ENCODE data around the gene TPRG1L.

Gene TPRG1L

DNA sequence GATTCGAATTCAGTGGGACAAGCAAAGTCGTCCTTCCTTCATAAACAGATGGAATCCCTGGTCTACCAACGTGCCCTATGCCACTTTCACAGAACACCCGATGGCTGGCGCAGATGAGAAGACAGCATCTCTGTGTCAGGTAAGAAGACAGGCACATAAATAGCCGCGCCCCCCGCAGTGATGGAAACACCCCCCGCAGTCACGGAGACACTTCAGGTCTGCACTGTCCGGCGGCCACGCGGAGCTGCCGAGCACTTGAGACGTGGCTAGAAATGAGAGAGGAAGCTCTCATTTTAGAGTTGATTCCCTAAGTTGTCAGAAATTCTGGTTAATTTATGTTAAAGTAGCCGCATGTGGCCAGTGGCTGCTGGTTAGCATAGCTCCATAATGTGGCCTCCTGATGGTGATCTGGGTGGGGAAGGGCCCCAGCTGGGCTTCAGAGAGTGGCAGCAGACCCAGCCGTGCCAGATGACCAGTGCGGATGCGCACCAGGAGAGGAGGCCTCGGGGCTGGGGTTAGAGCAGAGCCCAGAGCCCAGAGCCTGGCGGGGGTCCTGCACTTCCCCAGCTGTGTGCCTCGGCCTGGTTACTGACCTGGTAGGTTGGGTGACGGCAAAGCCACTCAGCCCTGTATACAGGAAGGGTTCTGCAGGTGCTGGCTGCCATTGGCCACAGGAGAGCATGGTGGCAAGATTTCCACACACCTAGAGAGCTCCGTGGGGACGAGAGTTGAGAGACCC is 2.9 kb downstream of the TPRG1L start:
- in situ Hi-C loops (cut with MboI; ENCODE audit: low sequenced_read_pairs) = no loop called here

DNA sequence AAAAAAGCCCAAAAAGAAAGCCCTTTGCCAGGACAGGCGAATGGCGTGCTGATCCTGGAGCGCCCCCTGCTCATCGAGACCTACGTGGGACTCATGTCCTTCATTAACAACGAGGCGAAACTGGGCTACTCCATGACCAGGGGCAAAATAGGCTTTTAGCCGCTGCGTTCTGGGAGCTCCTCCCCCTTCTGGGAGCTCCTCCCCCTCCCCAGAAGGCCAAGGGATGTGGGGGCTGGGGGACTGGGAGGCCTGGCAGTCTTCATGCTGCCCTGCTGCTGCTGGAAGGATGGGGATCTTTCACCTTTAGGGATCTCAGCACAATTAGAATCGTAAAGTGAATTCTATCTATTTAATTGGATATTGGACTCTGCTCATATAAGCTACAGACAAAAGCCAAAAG is 3.6 kb downstream of the TPRG1L start:
- in situ Hi-C loops (cut with MboI; ENCODE audit: low sequenced_read_pairs) = no loop called here

DNA sequence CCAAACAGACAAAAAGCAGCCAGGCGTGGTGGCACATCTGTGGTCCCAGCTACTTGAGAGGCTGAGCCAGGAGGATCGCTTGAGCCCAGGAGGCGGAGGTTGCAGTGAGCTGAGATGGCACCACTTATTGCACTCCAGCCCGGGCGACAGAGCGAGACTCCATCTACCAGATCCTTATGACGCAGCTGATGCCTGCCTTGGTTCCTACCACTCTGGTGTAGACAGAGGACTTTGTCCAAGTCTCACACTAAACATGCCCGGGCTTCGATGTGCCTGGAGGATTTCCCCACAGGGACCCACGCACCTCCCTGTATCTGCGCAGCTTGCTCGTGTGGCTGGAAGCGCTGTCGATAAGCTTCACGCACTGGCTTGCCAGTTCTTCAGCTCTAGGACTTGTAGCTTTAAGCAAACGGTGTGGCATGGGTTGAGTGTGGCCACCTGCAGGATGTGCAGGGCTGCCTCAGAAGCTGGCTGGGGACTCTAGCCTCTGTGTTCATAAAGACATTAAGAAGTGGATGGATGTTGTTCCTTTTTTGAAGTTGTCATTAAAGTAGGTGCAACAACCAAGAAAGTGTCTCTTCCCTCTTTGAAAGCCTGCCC is 4.8 kb downstream of the TPRG1L start:
- in situ Hi-C loops (cut with MboI; ENCODE audit: low sequenced_read_pairs) = no loop called here

DNA sequence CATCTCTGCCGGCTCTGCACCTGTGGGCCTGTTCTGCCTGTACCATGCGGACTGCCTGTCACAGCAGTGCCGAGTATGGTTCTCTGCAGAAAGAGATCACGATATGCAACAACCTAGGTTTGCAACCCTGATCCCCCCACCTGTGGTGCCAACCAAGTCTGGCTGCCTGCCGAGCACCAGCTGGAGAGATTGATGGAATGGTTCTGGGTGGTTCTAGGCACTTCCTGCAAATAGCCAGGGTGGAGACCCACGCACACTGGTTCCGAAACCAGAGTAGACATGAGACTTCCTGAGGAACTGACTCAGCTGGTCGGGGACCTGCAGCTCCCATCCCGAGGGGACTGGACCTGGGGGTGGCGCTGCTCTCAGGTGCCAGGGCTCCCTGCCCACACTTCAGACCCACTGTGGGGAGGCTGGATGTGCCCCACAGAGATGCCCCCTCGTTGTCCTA is 5.4 kb downstream of the TPRG1L start:
- in situ Hi-C loops (cut with MboI; ENCODE audit: low sequenced_read_pairs) = no loop called here

DNA sequence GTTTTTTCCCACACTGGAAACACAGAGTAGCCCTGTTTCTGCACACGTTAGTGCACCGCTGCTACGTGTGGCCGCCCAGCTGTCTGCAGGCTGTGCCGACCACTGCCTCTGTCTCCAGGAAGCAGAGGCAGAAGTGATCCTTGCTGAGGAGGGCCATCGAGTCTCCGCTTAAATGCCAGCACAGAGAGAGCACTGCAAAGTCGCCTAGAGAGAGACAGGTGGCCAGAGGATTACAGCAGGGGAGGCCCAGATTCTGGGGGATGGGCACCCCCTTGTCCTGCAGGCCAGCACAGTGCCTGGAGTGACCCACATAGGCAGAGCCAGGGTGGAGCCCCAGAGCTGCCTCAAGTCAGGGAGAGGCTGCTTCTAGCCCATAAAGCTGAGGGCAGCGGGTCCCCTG is 6.1 kb downstream of the TPRG1L start:
- in situ Hi-C loops (cut with MboI; ENCODE audit: low sequenced_read_pairs) = no loop called here

DNA sequence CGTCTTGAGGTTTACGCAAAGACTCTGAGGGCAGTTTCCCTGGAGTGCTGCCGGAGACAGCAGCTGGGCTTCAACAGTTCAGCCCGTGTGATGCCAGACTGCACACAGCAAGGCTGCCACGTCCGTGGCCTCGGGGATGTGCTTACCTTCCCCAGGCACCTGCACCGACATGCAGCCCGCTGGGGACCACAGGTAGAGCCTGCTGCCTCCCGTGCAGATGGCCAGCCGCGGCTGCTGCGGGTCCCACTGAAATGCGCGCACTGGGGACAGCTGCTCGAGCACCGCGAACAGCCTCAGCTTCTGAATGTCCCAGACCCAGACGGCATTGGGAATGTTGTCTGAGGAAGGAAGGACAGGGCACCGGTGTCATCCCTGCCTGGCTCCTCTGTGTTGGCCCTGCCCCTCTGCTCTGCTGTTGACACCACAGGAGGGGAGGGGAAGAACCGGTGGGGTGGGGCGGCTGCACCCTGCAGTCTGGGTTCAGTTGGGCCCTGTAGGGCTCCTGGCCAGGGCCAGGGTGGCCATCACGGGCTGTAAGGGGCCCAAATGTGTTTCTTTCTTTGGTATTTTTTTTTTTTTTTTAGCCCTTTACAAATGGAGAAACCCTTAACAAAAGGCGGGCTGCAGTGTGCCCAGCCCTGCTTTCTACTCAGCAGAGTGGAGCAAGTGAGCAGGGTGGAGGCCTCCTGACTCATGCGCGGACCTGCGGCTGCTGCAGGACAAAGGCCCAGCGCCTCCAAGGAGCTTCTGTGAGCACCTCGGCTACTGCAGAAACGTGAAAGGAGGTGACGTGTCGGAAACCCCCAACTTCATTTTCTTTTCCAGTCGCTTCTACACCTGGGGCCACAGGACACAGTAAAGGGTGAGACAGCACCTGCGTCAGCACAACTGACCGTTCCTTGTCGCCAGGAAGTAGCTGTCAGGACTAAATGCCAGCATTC is 6.8 kb downstream of the TPRG1L start:
- in situ Hi-C loops (cut with MboI; ENCODE audit: low sequenced_read_pairs) = no loop called here

DNA sequence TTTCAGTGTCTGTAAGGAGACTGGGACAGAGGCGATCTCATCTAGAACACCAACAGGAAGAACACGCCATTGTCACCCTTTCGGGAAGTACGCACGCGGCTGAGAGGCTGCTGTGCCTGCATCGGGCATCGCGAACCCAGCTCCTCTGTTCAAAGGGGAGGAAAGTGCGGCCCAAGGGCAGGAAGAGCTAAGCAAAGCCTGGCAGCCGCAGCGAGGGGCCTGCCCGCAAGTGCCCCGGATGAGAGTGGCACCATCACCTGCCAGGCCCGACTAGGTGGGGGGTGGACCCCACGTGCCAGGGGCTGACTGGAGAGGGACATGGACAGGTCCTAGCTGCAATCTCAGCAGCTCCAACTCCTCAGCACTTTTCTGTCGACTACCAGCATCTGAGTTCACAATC is 7.5 kb downstream of the TPRG1L start:
- in situ Hi-C loops (cut with MboI; ENCODE audit: low sequenced_read_pairs) = no loop called here

DNA sequence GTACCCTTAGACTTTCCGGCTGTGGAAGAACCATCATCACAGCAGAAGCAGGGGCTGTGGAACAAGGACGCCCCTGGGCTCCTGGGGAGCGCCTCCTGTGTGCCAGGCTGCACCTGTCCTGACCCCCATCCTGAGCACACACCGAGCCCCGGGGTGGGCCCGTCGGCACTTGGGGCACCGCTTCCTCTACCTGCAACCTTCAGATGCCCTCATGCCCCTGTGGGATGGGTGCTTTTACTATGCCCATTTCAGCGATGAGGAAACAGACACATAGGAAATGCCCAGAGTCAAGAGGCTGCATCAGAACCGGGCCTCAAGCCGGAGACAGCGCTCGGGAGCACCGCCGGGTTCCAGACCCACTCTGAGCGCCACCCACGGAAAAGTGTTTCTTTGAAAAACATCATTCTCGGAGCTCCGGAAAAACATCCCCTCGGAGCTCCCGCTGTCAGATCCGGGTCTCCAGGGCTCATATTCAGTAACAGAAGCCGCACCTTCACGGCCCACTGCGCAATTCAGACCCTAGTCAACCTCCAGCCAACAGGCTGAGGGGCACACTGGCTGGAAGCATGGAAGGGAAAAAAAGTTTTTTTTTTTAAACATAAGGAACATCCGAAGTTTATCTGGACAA is 8.0 kb downstream of the TPRG1L start:
- in situ Hi-C loops (cut with MboI; ENCODE audit: low sequenced_read_pairs) = no loop called here

DNA sequence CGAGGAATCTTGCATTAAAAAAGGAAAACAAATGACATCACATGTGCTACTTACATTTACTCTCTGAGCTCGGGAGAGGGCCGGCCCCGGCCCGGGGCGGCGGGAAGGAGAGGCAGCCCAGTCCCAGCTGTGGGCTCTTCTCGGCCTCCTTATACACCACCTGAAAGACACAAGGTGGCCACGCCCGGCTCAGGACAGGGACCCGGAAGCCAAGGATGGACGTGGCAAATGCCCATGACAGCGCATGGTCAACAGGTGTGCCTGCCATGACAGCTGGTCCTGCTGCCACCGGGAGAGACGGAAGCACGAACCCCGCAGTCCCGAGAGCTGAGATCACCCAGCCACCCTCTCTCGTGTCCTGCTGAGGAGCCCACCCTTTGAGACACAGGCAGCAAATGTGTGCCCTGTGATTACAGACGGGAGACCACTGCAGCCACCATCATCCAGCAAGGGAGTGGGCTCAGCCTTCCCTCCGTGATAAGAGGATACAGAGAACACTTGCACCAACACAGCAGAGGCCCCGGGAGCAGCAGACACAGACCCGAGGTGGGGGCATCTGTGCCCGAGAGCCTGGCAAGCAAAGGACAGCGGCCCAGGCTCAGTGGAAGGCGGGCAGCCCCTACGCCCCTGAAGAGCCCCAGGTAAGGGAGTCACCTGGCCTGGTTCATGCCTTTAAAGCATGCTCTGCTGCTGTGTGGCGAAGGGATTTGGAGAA is 8.7 kb downstream of the TPRG1L start:
- in situ Hi-C loops (cut with MboI; ENCODE audit: low sequenced_read_pairs) = no loop called here

DNA sequence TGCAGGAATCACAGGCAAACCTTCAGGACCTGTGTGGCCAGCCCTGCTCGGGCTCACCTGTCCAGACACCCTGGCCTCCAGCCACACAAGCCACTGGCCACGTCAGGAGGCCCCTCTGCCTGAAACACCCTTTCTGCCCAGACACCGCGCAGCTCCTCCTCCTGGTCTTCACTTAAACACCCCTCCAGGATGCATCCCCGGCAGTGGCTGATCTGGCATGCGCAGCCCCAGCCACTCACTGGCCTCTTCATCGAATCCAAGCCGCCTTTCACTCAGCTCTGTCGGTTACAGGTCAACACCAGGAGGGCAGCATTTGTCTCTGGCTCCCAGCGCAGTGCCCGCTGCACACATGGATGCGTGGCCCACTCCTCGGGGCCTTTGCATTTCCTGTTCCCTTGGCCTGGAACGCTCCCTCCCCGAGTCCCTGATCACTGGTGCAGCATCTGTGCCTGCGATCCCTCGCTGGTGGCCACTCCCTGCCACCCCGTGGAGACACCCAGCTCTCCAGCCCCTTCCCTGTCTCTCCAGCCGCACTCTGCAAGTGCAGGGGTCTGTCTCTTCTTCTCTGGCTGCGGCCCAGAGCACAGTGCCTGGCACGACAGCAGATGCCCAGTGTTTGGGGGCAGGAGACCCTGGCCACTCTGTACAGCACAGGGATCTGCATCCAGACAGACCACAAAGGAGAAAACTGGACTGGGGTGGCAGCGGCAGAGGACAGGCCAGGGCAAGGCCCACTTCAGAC is 9.4 kb downstream of the TPRG1L start:
- in situ Hi-C loops (cut with MboI; ENCODE audit: low sequenced_read_pairs) = no loop called here

DNA sequence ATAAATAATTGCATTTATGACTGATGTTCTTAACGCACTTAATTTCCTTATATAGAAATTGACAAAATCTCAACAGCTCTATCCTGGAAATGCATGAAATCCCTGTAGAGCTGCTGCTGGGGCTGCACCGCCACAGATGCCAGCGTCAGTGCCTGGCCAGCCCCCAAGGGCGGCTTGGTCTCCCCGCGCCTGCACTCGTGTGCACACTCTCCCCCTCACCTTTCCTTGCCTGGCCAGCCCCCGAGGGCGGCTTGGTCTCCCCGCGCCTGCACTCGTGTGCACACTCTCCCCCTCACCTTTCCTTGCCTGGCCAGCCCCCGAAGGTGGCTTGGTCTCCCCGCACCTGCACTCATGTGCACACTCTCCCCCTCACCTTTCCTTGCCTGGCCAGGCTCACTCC is 11.3 kb downstream of the TPRG1L start:
- in situ Hi-C loops (cut with MboI; ENCODE audit: low sequenced_read_pairs) = no loop called here

DNA sequence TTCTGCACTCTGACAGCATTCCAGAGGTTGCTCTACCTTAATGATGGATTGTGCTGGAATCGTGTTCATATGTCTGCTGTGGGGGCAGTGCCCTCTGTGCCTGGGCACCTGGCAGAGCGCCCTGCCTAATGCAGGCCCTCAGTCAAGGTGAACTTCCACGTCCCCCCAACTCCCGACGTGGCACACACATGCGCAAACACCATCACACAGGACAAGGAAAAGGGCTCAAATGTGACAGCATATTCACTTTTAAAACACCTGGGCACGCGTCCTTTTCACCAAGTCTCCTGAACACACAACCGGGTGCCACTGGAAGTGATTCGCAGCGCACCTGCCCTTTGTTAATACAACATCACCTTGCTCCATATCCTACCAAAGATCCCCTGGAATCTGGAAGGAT is 11.7 kb downstream of the TPRG1L start:
- in situ Hi-C loops (cut with MboI; ENCODE audit: low sequenced_read_pairs) = no loop called here

DNA sequence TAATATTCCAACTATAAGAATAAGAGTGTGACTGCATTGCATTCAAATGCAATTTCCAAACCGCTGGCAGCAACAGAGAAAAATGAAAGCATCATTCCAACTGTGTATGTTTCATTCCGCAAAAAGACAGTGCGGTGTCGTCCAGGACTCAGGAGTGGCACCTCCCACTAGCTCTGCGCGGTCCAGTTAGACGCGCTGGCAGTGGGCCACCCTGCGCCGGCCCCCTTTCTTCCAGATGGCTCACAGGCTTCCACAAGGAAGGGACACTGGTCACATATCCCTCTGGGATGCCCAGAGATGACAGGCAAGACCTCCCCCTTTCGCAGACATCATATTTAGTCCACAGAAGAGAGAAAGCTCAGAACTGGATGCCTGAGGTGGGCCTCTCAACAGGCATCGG is 13.2 kb downstream of the TPRG1L start:
- in situ Hi-C loops (cut with MboI; ENCODE audit: low sequenced_read_pairs) = no loop called here

DNA sequence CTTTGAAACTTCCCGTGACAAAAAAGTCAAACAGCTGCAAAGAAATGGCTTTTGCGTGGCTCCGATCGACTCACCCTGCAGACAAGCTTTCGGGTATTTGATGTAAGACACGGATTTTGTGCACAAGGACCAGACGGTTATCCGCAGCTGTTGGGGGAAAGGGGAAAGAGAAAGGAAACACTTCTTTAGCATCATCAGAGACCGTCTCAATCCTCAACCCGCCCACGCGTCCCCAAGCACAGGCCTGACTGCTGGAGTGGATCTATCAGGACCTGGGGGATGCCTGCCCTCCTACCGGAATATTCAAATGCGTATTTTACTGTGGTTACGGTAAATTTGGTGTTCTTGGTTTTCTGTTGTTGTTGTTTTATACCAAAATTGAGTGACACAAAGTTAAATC is 13.9 kb downstream of the TPRG1L start:
- in situ Hi-C loops (cut with MboI; ENCODE audit: low sequenced_read_pairs) = no loop called here

DNA sequence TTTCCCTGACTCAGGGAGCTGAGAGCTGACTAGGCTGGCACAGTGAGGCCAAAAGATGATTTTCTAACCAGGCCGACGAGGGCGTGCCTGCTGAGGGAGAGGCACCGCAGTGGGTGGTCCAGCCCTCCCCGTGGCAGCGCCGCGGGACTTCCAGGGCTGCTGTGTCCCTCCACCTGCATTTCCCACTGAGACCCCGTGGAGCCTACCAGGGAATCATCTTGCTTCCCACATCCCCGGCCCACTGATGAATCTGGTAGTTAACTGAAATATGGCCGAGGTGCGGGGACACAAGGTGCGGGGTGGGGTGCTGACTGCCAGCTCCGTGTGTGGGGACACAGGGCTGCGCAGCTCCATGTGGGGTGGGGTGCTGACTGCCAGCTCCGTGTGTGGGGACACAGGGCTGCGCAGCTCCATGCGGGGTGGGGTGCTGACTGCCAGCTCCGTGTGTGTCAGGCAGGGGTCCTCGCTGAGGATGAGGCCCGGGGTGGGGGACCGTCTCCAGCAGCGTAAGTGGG is 14.6 kb downstream of the TPRG1L start:
- in situ Hi-C loops (cut with MboI; ENCODE audit: low sequenced_read_pairs) = no loop called here

DNA sequence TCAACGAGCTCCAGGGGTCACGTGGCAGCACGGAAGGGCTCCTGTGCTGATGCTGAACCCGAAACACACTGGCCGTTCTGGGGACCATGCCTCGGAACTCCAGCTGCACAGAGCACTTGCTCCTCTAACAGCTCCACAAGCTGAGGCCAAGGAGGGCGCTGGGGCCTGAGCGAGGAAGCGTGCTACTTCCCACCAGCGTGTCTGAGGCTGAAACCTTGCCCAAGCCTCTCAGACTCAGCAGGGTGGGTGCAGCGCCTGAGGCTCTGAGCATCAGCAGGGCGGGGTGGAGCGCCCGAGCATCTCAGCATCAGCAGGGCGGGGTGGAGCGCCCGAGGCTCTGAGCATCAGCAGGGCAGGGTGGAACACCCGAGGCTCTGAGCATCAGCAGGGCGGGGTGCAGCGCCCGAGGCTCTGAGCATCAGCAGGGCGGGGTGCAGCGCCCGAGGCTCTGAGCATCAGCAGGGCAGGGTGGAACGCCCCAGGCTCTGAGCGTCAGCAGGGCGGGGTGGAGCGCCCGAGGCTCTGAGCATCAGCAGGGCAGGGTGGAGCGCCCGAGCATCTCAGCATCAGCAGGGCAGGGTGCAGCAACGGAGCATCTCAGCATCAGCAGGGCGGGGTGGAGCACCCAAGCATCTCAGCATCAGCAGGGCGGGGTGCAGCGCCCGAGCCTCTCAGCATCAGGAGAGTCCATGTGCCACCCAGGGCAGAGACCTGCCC is 15.5 kb downstream of the TPRG1L start:
- in situ Hi-C loops (cut with MboI; ENCODE audit: low sequenced_read_pairs) = no loop called here

DNA sequence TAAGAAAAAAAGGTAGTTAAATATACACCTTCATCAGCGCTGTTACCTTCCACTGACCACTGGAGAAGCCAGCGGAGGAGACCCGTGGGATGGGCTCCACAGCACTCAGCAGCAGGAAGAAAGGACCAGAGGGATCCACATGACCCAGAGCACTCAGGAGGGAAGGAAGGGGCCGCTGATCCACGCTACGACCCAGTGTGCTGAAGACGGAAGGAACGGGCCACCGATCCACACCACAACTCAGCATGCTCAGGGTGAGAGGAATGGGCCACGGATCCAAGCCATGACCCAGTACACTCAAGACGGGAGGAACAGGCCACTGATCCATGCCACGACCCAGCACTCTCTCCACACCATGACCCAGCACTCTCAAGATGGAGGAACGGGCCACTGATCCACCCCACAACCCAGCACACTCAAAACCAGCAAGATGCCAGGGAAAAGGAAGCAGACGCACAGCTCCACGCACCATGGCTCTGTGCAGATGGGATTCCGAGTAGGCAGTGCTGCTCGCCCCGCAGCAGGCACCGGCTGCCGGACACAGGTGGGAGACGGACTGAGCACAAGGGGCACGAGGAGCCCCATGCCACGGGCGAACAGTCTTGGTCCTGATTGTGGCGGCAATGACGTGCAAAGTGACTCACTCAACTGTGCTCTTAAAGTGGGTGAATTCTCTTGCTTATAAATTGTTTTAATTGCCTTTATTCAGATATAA is 16.4 kb downstream of the TPRG1L start:
- in situ Hi-C loops (cut with MboI; ENCODE audit: low sequenced_read_pairs) = no loop called here

DNA sequence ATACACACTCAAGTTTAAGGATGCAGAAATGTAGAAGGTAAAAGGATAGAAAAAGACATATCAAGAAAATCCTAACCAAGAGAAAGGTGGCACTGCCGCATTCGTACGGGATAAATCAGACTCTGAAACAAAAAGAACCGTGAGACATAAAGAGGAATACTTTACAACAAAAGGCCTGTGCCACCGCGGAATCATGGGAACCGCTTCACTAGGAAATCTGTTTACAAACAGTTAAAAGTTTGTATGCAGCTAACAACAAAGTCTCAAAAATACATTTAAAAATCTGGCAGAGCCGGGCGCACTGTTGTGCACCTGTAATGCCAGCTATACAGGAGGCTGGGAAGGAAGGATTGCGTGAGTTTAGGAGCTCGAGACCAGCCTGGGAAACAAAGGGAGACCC is 17.0 kb downstream of the TPRG1L start:
- in situ Hi-C loops (cut with MboI; ENCODE audit: low sequenced_read_pairs) = no loop called here
